Stimulated activated CD4-positive, alpha-beta T cell treated with anti-CD3 and anti-CD28 coated beads, Interleukin-4, amount 100 ng/mL, for 48 hours (primary cell): ENCODE data around the gene LSM10.
A peak's percentile ranks its signal among the peaks of the same experiment; 100 is the strongest.

ENCODE experiments used
- DNase-seq, 2 donors: peaks; one replicate each; pipeline ENCODE4 v3.0.0-alpha.2; 2020; ENCODE audit warnings: low read depth in 2 of 2

LSM10 gene

DNA sequence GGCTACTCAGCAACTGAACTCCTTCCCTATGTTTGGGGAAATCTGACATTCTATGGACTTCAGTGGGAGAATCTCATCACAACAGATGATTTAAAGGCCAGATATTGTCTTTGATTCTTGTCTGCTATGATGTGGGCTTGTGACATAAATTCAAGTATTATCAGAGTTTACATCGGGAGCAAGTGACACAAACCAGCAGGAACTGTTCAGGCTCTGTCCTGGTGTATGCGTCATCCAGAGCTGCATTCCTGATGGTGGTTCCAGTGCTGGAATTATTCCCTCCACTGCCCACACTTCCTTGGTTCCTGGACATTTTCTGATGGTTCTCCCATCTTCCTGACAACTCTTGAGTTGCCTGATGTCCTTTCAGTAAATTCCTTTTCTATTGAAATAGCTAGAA lies 10.8 kb upstream of the LSM10 start:
- DNase-seq = no peak

DNA sequence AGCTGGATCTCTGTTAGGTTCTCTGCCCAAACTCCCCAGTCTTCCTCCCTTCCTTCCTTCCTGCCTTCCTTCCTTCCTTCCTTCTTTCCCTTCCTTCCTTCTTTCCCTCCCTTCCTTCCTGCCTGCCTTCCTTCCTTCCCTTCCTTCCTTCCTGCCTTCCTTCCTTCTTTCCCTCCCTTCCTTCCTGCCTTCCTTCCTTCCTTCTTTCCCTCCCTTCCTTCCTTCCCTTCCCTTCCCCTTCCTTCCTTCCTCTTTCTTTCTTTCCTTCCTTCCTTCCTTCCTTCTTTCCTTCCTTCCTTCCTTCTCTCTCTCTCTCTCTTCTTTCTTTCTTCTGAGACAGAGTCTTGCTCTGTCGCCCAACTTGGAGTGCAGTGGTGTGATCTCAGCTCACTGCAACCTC lies 8.7 kb upstream of the LSM10 start:
- no peak for DNase-seq

DNA sequence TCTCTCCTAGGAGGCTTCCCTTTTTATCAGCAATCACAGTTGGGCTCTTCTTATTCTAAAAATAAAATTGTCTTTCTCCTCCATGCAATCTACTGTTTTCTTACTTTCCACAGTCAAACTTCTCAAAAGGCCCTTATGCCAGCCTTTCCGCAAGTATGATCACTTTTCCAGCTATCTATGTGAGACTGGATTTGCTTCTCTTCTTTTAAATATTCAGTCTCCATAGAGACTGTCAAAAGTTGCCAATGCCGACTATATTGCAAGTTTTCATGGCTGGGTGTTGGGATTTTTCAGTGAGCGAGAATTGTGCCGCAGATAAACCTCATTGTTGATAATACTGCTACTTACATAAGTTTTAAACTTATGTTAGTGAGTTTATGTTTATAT lies 4.8 kb upstream of the LSM10 start:
- no peak for DNase-seq

DNA sequence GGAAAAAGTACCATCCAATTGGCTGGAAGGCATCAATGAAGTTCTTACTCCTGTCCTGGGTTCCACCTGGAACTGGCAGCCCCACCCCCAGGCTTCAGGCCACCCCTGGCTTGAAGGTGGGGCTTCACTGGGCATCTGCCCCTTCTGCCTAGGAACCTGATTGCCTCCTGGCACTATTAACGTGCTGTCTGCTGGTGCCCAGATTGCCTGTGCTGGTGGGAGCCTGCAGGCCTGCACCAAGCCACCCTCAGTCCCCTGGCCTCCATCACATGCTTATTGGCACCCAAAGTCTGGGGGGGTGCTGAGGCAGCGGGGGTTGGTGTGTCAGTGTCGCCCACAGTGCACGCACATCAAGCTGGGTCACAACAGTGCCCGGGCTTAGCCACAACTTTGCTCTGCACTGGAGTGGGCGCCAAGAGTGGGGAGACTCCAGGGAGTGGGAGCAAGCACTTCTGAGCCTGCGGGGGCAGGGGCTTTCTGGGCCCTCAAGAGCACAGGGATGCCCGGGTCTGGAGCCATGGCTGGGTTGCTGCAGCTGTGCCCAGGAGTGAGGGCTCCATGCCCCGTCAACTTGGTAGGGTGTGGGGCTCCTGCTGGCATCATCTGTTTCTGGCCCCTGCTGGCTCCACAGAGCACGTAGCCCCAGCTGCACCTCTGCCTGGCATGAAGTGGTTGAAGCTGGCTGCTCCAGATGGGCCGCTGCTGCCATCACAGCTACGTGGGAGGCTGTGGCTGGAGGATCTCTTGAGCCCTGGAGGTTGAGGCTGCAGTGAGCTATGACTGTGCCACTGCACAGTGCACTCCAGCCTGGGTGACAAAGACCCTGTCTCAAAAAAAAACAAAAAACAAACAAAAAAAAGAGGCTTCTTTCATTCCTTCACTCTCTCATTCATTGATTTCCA lies 4.1 kb upstream of the LSM10 start:
- DNase-seq = no peak

DNA sequence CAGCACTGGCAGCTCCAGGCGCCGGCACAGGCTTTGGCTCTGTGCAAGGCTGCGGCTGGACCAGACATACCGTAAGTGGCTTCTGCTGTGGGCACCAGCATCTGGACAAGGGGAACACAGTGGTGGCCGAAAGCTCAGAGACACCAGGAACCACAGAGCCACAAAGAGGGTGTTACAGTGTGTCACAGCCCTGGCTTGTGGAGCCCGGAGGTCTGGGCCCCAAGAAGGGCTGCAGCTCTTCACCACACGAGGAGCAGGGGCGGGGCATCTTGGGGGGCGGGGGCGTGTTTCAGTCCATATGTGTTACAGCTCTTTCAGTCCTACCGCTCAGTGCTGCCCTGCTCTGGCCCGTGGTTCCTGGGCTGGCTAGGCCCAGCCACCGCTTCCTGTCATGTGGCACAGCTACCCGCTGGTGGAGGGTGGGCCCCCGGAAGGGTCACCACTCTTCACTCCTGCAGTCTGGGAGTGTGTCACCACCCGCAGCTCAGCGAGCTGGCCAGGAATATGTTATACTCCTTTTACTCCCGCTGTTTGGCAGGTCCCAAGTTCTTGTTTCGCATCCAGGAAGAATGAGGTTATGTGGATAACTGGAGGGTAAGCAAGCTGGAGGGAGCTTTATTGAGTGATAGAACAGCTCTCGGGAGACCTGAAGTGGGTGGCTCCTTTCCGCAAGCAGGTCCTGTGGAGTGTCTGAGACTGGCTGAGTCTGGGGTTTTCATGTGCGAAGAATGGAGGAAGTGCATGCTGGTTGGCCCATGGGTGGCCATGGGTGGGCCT lies 3.3 kb upstream of the LSM10 start:
- DNase-seq = peak; percentile 57 to 62

DNA sequence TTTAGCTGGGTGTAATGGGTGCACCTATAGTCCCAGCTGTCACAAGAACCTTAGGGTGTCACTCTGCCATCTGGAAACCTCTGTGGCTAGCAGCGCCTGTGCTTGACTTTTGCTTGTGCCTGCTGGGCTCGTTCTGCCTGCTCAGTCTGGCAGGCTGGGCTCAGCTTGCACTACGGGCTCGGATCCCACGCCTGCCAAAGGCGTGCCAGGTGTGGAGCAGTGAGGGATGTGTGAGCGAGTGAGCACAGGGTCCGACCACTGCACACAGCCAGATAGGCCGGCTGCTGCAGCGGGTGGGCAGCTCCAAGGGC lies 2.8 kb upstream of the LSM10 start:
- DNase-seq = no peak

DNA sequence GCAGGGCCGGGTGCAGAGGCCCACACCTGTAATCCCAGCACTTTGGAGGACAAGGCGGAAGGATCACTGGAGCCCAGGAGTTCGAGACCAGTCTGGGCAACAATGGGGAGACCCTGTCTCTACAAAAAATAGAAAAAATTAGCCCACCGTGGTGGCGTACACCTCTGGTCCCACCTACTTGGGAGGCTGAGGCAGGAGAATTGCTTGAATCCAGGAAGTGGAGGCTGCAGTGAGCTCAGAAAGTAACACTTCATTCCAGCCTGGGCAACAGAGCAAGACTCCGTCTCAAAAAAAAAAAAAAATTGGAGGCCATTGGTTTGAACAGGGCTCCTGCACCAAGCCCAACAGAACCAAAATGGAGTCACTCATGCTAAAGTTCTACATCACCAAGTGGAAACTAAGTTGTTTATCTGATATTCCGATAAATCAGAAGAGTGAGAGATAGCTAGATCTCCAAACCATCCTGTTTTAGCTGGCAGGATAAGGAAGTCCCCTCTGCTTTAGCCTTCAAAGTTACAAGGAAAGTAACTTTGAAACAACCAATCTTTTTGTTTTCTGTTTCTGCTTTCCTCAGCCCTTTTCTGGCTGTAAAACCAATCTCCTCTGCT lies 766 bp upstream of the LSM10 start:
- no peak for DNase-seq

DNA sequence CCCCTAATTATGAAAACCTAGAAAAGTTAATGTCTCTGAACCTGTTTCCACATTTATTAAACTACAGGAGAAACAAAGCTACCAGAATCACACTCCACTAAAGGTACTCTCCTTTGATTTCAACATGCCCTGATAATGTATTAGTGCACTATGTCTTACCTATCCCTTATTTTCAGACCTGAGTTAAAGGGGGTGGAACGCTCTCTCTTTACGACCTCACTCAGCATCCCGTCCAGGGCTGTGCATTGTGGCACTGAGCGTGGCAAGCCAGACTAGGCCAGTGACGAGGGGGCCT lies 678 bp downstream of the LSM10 start:
- no peak for DNase-seq

DNA sequence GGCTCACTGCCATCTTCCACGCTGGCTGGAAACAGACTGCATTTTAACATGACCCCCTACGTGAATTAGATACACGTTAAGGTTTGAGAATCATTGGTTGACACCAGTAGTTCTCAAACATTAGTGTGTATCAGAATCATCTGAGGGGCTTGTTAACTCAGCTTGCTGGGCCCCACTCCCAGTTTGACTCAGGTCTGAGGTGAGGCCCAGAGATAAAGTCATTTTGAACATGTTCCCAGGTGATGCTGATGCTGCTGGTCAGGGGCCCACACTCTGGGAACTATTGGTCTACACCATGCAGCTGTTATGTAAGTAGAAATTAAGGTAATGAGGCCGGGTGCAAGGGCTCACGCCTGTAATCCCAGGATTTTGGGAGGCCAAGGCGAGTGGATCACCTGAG lies 1.3 kb downstream of the LSM10 start:
- DNase-seq = no peak

DNA sequence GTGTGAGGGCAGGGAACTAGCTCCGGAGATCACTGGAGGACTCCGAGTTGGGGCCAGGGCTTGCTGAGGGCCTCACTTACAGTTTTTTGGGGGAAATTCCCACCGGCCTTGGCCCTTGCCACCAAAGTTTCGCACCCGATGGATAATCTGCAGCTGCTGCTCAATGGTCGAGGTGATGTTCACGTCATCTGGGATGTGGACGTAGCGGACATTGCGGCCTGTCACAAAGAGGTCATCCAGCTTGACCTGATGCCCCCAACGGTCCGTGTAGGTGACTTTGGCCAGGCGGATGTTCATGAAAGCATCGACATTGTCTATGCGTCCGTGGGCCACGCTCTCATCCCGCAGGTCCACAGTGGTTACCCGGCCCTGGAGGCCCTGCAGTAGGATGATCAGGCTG lies 4.0 kb downstream of the LSM10 start:
- no peak for DNase-seq

DNA sequence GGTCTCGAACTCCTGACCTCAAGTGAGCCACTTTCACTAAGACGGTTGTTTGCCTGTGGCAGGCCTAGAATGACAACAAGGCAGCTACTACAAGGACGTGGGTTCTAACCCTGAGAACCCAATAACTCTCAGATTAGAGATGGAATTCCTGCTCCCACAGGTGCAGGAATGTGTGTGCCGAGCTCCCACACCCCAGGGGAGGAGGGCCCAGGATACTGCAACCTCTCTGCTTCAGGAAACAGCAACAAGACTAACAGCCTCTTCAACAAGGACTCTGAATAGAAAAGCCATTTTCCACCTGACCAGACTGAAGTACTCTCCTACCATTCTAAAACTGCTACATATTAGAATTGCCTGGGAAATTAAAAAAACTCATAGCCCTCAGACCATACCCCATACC lies 4.9 kb downstream of the LSM10 start:
- DNase-seq = no peak

DNA sequence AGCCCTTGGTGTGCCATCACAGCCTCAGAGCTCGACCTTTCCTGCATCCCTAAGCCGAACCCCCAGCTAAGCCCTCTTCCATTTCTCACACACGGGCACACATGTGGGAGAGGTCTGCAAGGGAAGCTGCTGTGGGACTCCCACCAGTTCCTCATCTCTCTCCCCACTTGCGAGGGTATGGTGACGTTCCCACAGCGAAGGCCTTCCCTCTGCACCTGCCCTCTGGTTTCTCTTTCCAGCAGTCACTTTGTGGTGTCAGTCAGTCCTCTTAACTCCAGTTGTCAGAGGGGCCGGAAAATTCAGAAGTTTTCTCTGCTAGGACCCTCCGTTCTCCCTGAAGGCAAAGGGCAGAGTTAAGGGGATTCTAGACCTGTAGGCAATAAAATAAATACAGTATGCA lies 6.4 kb downstream of the LSM10 start:
- no peak for DNase-seq

DNA sequence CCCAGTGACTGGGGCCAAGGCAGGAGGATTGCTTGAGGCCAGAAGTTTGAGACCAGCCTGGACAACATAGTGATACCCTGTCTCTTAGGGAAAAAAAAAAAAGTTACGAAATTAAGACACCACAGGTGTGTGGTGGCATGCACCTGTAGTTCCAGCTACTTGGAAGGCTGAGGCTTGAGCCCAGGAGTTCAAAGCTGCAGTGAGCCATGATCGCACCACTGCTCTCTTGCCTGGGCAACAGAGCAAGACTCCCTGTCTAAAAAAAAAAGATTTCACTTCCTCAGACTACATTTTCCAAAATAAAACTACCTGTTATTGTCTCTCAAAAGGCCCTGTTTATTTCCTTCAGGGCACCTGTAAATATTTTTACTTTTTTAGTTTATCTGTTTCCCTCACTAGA lies 7.3 kb downstream of the LSM10 start:
- no peak for DNase-seq

DNA sequence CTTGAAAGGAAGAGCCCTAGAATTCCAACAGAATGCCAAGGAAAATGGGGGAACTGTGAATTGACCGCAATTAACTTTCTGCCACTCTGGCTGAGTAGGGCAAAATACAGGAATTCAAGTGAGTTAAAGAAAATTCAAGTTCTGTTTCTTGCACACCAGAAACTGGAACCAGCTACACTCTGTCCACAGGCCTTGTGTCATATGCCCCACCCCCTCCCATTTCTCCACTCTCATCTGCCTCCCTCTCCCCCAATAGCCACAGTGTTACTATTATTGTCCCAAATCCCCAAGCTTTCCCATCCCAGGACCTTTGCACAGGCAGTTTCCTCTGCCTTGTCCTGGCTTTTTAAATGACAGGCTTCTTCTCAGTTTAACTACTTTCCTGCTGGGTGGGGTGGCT lies 7.7 kb downstream of the LSM10 start:
- DNase-seq = no peak

DNA sequence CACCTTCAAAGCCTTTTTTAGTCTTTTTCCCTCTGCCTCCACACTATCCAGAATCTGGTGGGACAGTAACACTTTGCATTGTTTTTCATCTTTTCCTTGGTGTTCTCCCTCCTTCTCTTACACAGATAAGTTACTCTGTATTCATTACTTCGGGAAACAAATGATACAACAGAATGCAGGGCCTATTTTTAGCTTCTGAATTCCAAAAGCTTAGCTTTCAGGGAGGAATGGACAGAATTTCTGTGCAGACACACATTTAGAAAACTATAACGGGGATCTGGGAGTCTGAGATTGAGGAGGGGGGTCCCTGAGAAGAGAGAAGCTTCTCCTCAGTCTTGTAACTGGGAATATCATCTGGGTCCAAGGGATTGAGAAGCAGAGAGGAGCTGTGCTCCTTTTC lies 8.4 kb downstream of the LSM10 start:
- DNase-seq = no peak

DNA sequence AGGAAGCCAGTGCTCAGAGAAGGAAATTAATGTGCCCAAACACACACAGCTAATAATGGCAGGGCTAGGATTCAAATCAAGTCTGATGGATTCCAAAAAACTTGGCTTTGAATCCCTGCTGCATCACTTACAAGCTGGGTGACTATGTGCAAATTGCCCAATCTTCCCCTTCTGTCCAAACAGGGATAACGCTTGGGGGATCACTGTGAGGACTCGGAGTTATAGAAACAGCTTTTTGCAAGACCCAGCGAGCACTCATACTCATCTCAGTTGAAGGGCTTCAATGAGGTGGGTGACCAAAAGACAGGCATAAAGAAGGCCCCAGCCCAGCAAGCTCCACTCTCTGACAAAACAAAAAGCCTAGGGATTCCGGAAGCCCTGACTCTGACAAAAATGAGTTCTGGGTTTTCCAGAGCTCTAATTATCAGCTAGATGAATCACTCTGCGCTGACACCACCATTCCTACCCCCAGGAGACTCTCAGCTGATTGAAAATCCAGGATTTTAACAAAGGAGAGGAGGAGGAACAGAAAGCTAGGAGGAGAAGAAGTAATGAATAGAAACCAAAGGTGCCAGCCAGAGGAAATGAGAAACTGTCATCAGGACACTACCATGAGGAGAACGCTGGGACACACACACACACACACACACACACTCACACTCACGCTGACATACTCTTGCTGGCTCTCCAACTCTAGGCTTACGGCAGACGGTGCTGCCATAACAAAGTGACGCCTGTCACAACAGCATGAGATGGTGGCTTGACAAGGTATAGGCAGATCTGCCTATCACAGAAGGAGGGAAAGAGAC lies 10.4 kb downstream of the LSM10 start:
- no peak for DNase-seq

DNA sequence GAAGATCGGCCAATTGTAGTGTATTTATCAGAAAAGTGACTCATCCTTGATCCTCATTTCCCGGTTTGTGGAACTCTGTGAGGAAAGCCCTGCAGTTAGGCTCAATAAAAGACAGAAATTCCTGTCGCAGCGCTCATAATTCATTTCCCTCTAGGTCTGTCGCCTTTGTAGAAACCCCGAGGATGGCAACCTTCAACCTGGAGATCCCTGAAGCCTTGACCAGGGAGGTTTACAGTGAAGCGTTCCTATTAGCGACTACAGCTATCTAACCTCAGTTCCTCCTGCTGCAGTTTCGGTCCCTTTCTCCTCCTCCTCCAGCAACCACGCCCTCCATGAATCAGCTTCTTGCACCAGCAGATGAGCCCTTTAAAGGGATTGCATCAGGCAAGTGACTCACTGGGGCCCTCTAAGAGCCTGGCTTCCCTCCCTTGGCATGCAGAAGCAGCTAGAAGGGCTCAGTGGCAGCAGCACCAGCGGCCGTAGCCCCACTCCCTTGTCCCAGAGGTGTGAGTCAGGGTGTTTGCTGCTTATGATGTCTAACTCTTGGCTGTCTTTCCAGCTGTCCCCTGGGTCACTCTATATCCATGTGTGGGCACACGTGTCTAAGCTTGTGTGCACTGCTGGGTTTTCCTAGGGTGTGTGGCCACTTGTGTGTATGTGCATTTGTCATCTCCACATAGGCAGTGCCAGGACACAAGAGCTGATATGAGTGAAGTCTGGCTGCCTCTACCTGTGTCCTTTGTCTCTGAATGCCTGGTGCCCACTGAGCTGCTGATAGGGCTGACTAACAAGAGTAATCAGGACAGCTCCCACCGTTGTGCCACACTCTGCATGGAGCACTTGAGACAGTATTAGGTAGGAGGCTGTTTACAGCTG lies 11.2 kb downstream of the LSM10 start:
- DNase-seq = peak; percentile 79 to 92

DNA sequence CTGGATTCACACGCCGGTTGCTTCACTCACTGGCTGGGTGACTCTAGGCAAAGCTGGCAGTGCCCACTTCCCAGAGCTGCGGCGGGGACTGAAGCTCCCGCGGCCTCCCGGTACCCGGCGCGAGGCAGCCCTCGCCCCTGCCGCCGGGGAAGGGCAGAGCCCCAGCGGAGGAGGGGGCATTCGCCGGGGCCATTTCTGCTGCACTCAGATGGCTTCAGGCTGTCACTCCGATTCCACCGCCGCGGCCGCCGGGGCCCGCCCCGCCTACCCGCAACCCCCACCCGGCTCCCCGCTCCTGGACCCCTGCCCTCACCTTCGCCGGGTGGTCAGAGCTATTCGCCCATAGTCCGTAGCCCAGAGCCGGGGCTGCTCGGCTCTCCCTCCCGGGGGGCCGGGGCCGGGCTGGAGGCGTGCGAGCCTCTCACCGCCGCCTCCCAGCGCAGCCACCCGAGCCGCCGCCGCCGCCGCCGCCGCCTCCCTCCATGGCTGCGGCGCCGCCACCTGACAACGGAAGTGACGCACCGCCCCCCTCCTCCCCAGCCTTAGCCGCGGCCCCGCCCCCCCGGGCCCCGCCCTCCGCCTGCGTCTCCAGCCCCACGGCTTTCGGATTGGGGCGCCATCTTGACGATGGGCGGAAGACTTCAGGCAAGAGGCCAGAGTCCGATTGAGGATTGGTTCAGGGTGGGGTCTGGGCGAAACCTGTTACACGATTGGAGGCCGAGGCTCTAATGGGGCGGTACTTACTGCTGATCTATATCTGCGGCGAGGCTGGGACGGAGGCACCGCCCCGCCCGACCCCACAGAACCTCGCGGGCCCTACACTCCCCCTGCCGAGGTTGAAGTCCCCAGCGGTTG lies 12.1 kb downstream of the LSM10 start, which contains the start of gene STK40:
STK40 (minus strand) TSS at position 515 of the 855 bp plus-strand sequence. CDS start 24,592 bp downstream, outside the sequence.
- DNase-seq = peak; percentile 99

DNA sequence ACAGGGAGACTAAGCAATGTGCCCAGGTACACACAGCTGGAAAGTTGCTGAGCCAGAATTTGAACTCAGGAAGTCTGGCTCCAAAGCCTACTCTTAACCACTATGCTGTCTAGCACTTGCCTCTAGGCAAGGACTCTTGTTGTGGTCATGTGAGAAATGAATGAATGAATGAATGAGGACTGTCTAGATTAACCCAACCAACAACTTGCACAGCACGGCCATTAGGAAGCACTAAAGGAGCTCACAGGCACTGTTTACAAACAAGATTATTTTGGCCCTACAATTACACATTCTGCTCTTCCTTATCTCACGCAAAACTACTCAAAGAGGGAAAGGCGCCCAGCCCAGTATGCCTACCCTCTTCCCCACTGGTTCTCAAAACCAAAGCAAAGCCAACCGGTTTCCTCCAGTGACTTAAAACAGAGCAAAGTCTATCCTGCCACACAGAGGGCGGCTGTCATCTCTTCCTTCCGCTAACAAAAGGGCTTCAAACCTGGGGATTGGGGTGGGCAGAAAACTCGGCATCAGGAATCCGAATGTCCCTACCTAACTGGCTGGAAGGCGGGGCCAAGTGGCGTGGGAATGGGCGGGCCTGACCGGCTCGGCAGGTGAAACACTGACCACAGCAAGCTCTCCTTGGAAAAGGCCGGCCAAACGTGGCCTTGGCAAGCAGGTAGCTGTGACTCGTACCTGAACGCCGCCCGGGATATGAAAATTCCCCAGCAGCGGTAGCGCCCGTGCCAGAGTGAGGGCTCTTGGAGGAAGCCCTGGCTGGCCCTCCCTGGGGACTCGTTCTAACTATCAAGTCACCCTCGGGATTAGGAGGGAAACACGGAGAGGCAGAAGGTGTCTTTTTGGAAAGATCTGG lies 12.9 kb downstream of the LSM10 start:
- peak in 1 of 2 donors; percentile 25 for DNase-seq
